ENCODE data around the gene HPF1.

The HPF1 gene

GRCh38 chr4:169761846-169762245, 4.1 kb upstream of the HPF1 start:
- no peak for TF ChIP-seq CTCF (IDR thresholded peaks at IDR 0.05)

GRCh38 chr4:169758401-169758962, 738 bp upstream of the HPF1 start:
- TF ChIP-seq CTCF (IDR thresholded peaks at IDR 0.05): no peak

- TF ChIP-seq CTCF (IDR thresholded peaks at IDR 0.05): no peak
Measured at GRCh38 chr4:169756971-169757574, 671 bp downstream of the HPF1 start.

- no peak for TF ChIP-seq CTCF (IDR thresholded peaks at IDR 0.05)
Measured at GRCh38 chr4:169745291-169745690, 12.5 kb downstream of the HPF1 start.

- no peak for TF ChIP-seq CTCF (IDR thresholded peaks at IDR 0.05)
Measured at GRCh38 chr4:169744601-169745000, 13.1 kb downstream of the HPF1 start.

GRCh38 chr4:169741569-169741968, 16.2 kb downstream of the HPF1 start:
- TF ChIP-seq CTCF (IDR thresholded peaks at IDR 0.05): no peak

GRCh38 chr4:169730564-169730963, 27.2 kb downstream of the HPF1 start:
- no peak for TF ChIP-seq CTCF (IDR thresholded peaks at IDR 0.05)

GRCh38 chr4:169727616-169728015, 30.1 kb downstream of the HPF1 start:
- no peak for TF ChIP-seq CTCF (IDR thresholded peaks at IDR 0.05)

All from LNCAP (cell line).